ENCODE results near the gene SPPL3.

Gene SPPL3

GRCh38 chr12:120869376-120869775, 34.8 kb downstream of the SPPL3 start (continued):
- no peak for TF ChIP-seq CREB5 (CRISPR knock-in tag; IDR thresholded peaks at IDR 0.05; ENCODE audit: low read depth)

- no peak for ATAC-seq
- no peak for TF ChIP-seq GLIS3 (CRISPR knock-in tag; IDR thresholded peaks at IDR 0.05)
- TF ChIP-seq POU6F1 (CRISPR knock-in tag; IDR thresholded peaks at IDR 0.05; ENCODE audit: borderline replicate concordance, low read depth), result no peak
- TF ChIP-seq TSHZ2 (CRISPR knock-in tag; IDR thresholded peaks at IDR 0.05), result no peak
- TF ChIP-seq ARNTL (CRISPR knock-in tag; IDR thresholded peaks at IDR 0.05; ENCODE audit: borderline replicate concordance, low read depth), result no peak
Measured at GRCh38 chr12:120866108-120866507, 38.0 kb downstream of the SPPL3 start.

GRCh38 chr12:120865098-120865497, 39.1 kb downstream of the SPPL3 start:
- no peak for TF ChIP-seq ZNF8 (CRISPR knock-in tag; IDR thresholded peaks at IDR 0.05)
- TF ChIP-seq ZFP3 (CRISPR knock-in tag; IDR thresholded peaks at IDR 0.05), result no peak
- TF ChIP-seq CSDC2 (CRISPR knock-in tag; IDR thresholded peaks at IDR 0.05), result no peak
- no peak for TF ChIP-seq ISL1 (CRISPR knock-in tag; IDR thresholded peaks at IDR 0.05)
- no peak for TF ChIP-seq GLIS3 (CRISPR knock-in tag; IDR thresholded peaks at IDR 0.05)
- TF ChIP-seq BACH2 (CRISPR knock-in tag; IDR thresholded peaks at IDR 0.05; ENCODE audit: borderline replicate concordance), result no peak
- no peak for TF ChIP-seq ARNTL (CRISPR knock-in tag; IDR thresholded peaks at IDR 0.05; ENCODE audit: borderline replicate concordance, low read depth)
- TF ChIP-seq ZFP30 (CRISPR knock-in tag; IDR thresholded peaks at IDR 0.05), result no peak
- no peak for TF ChIP-seq ZNF70 (CRISPR knock-in tag; IDR thresholded peaks at IDR 0.05)
- no peak for TF ChIP-seq SNAI2 (CRISPR knock-in tag; IDR thresholded peaks at IDR 0.05)
- TF ChIP-seq TCF4 (CRISPR knock-in tag; IDR thresholded peaks at IDR 0.05; ENCODE audit: borderline replicate concordance), result no peak
- TF ChIP-seq OSR1 (CRISPR knock-in tag; IDR thresholded peaks at IDR 0.05), result no peak
- no peak for TF ChIP-seq TOX (CRISPR knock-in tag; IDR thresholded peaks at IDR 0.05; ENCODE audit: borderline replicate concordance)
- no peak for TF ChIP-seq POU6F1 (CRISPR knock-in tag; IDR thresholded peaks at IDR 0.05; ENCODE audit: borderline replicate concordance, low read depth)
- TF ChIP-seq RARB (CRISPR knock-in tag; IDR thresholded peaks at IDR 0.05), result no peak
- ATAC-seq, result no peak

GRCh38 chr12:120862664-120863063, 41.5 kb downstream of the SPPL3 start:
- no peak for ATAC-seq
- TF ChIP-seq CSRNP3 (CRISPR knock-in tag; IDR thresholded peaks at IDR 0.05) (no peak), ISL1 (CRISPR knock-in tag; IDR thresholded peaks at IDR 0.05) (no peak), TSHZ2 (CRISPR knock-in tag; IDR thresholded peaks at IDR 0.05) (no peak)

Measured in SK-N-SH treated with all-trans-retinoic acid at 6 μM for 48 hours (cell line).